Pancreas (tissue), 10 donors: ENCODE measurements around the gene MEGF11. TPM values are rescaled to one million over a fixed set of nuclear protein-coding genes. Genes with fewer than 3 reads are reported as not detected.
A peak's percentile ranks its signal among the peaks of the same experiment; 100 is the strongest.
"Not testable (repeated sequence)": the region's sequence is repeated elsewhere in the genome, so short reads cannot be mapped to it uniquely, and the experiment has no call there.

Experiments used
- ATAC-seq, 4 donors: fragments of 200-7000 bp; cut with Tn5 transposase; one replicate each; pipeline versions ENCODE4 v1.8.0 to v1.9.1; 2020; ENCODE audit warnings: mild to moderate bottlenecking in 4 of 4, moderate library complexity in 4 of 4
- DNase-seq, 6 donors: peaks; one replicate each; pipeline ENCODE4 v3.0.0-alpha.2; 2020
- FAIRE-seq: peaks from 2 replicates; lab custom pipeline; 2012; peaks lifted over from hg19 to GRCh38; lab: Jason Lieb, UNC
- H3K27ac ChIP-seq, 4 donors: fragments of 200-600 bp; sonication (generic); 1 replicate in 3 of 4; 2 replicates in 1 of 4; pipeline versions ENCODE4 v1.5.0 to v1.8.0; 2020
- H3K27me3 ChIP-seq, 4 donors: fragments of 200-600 bp; one replicate each; pipeline ENCODE4 v1.8.0; 2021
- H3K36me3 ChIP-seq, 3 donors: fragments of 200-600 bp; sonication (generic) in 1 of 3; one replicate each; pipeline versions ENCODE4 v1.5.0 to v1.8.0; 2020 to 2021
- H3K4me1 ChIP-seq, 3 donors: fragments of 200-600 bp; one replicate each; pipeline ENCODE4 v1.8.0; 2021
- H3K4me3 ChIP-seq, 4 donors: fragments of 200-600 bp; sonication (generic) in 2 of 4; one replicate each; pipeline versions ENCODE4 v1.5.0 to v1.8.0; 2020 to 2021
- H3K9me3 ChIP-seq, 4 donors: fragments of 200-600 bp; one replicate each; pipeline ENCODE4 v1.8.0; 2021
- WGBS, 2 donors: extraction: QIAGEN DNeasy Blood & Tissue Kit; methylation state at CpG; one replicate each; pipeline ENCODE4 v1.1.7; 2013; 5-methylcytosine and 5-hydroxymethylcytosine counted together
- intact Hi-C, 3 donors: fragments of 100-400 bp; cut with DNase I; formaldehyde crosslinking; loops; one replicate each; pipeline versions ENCODE4 v1.11.1 to v1.14.2; 2022
- polyA plus RNA-seq, 2 donors: library from polyadenylated mRNA; stranded (reverse); fragments of 200-250 nt; gene quantifications; one replicate each; pipeline ENCODE4 v1.2.3, GENCODE V29; 2013
- total RNA-seq, 6 donors: library from RNA; stranded (reverse); fragmentation: NEBNext Ultra II Directional in 4 of 6; extraction: Animal tissue kit (Norgen Biotek cat#: 25700) in 4 of 6; gene quantifications; one replicate each; pipeline versions ENCODE4 v1.2.1 to v1.2.4, GENCODE V29; 2021 to 2023
- TF ChIP-seq, protein P1 (sequence below), 4 donors: fragments of 200-600 bp; sonication (generic) in 3 of 4; IDR thresholded peaks; one replicate each; pipeline versions ENCODE4 v1.5.0 to v1.8.0; 2021; ENCODE audit warnings: antibody characterized with exemption in 4 of 4
- donor health status: healthy with polysubstance abuse.
- donor health status: DM: no; HTN: no; CAD: no; lungs with moderate emphysema.
- donor health status: DM: no; HTN: no; CAD: no.
- donor health status: control.
- donor health status: control.
- donor health status: Bipolar disorder and iron deficiency.
- donor health status: DM: yes; HTN: yes; CAD: no.
- donor health status: DM: no; HTN: no; CAD: no.
- donor health status: DM: no; HTN: no; CAD: no.
- donor health status: DM: yes; HTN: yes; CAD: no.

MEGF11 gene
- total and polyA plus RNA-seq, 8 donors: 0.19 to 0.87 (median 0.37) TPM

DNA sequence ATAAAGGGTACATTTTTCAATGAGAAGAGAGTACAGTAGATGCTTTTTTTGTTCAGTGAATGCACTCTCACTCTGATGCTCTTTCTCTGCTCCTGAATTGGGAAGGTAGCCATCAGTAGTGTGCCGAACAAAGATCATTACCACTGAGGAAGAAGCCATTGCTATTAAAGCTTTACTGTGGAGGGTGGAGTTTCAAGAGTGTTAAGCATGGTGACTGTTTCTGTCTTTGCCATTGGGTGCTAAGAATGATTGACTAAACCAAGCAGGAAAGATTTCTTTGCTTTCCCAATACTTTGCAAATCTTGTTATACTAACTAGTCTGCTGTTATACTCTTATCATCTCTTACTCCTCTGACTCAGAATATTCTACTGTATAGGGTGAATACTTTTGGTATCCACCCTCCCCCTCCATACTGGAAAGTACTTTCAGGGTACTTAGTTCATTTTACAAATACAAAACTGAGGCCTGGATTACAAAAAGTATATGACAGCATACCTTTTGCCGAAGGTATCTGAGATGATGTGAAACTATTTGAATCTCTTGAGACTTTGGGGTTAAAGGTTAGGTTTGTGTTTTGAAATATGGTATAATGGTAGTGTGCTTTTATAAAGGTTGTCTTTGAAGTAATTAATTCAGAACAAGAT, 382.5 kb downstream of the MEGF11 start:
- Histone ChIP-seq H3K27me3 (no peaks in the 10 kb centered on the region), H3K4me1 (peaks cover 2 to 8% (median 6%) of the 10 kb centered on the region in 3 donors), H3K4me3 (peak overlapping the region; percentile 76 to 89 (median 82)), H3K27ac (peak overlapping the region in 3 of 4 donors; percentile 86 to 98 (median 96)), H3K36me3 (peaks cover 0 to 4% (median 0%) of the 10 kb centered on the region in 3 donors), H3K9me3 (no peaks in the 10 kb centered on the region)
- FAIRE-seq (no peak), DNase-seq (no peak), ATAC-seq (peak in 1 of 4 donors; percentile 9)
- TF ChIP-seq, protein P1, sequence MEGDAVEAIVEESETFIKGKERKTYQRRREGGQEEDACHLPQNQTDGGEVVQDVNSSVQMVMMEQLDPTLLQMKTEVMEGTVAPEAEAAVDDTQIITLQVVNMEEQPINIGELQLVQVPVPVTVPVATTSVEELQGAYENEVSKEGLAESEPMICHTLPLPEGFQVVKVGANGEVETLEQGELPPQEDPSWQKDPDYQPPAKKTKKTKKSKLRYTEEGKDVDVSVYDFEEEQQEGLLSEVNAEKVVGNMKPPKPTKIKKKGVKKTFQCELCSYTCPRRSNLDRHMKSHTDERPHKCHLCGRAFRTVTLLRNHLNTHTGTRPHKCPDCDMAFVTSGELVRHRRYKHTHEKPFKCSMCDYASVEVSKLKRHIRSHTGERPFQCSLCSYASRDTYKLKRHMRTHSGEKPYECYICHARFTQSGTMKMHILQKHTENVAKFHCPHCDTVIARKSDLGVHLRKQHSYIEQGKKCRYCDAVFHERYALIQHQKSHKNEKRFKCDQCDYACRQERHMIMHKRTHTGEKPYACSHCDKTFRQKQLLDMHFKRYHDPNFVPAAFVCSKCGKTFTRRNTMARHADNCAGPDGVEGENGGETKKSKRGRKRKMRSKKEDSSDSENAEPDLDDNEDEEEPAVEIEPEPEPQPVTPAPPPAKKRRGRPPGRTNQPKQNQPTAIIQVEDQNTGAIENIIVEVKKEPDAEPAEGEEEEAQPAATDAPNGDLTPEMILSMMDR (IDR thresholded peaks at IDR 0.05): no peak
- intact Hi-C loops: no loop called here
- WGBS, 2 donors: 20 to 24% methylated on average over 2 of the region's 2 CpGs

DNA sequence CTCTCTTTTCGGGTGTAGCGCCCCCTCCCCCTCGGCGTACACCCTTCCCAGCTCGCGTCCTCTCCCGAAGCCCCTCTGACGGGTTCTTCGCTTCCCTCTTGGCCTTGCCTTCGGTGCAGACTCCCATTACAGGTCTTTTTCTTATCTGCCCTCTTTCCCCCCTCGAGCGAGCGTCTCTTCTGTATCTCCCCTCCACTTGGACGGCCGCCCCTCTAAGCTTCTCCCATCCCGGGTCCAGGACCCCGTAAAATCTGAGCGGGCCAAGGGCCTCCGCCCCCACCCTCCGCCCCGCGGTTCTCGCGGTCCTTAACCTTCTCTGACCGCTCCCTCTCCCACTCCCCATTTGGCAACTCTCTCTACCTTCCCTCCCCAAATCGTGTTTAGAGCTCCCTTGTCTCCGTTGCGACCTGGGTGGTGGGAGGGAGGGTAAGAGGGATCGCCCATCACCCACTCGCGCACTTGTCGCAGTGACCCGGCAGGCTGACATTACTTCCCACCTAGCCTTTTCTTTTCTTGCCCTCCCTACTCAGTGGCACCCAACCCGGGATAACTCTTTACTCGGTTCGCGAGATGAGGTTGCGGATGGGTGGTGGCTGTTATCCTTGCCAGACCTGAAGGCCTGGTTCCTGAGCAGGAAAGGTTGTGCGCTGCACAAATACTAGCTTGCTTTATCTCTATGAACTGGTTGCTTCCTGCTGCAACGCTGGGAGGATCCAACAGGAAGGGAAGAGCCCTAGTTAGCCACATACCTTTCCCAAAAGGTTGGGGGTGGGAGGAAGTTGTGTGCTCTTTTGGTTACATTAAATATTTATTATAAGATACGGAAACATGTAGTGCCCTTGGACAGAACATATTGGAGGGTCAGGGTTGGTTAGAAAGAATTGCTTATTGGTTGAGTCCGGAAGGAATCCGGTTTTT, 383.3 kb downstream of the MEGF11 start:
- FAIRE-seq: no peak
- TF ChIP-seq, protein P1 (IDR thresholded peaks at IDR 0.05): no peak
- WGBS, 2 donors: 0 to 1% methylated on average over 43 of the region's 43 CpGs
- no peaks in the 10 kb centered on the region for H3K9me3 ChIP-seq
- peaks cover 0 to 4% (median 0%) of the 10 kb centered on the region in 3 donors for H3K36me3 ChIP-seq
- no peaks in the 10 kb centered on the region for H3K27me3 ChIP-seq
- ATAC-seq: peak; percentile 26 to 52 (median 40)
- H3K4me3 ChIP-seq: peak overlapping the region; percentile 76 to 89 (median 82)
- intact Hi-C loops: no loop called here
- H3K4me1 ChIP-seq: peaks cover 0 to 8% (median 6%) of the 10 kb centered on the region in 3 donors
- DNase-seq: peak; percentile 38 to 76 (median 56)
- peak overlapping the region; percentile 83 to 98 (median 91) for H3K27ac ChIP-seq

GRCh38 chr15:65869126-65869953, 384.2 kb downstream of the MEGF11 start, which contains the start of gene RAB11A:
TSS of gene RAB11A (plus strand) at chr15:65869491. CDS start at chr15:65869586, 95 bp downstream.
- peak within 1 kb of the TSS; percentile 76 to 89 (median 82) for H3K4me3 ChIP-seq
- FAIRE-seq (no peak), ATAC-seq (peak; percentile 96 to 98 (median 97)), DNase-seq (peak; percentile 94 to 98 (median 95))
- intact Hi-C loops: no loop called here
- peak within 1 kb of the TSS; percentile 83 to 98 (median 91) for H3K27ac ChIP-seq
- peaks cover 0 to 8% (median 6%) of the 10 kb centered on the region in 3 donors for H3K4me1 ChIP-seq
- H3K27me3 ChIP-seq: no peaks in the 10 kb centered on the region
- TF ChIP-seq, protein P1 (IDR thresholded peaks at IDR 0.05): no peak
- H3K36me3 ChIP-seq: no peaks in the 10 kb centered on the region
- H3K9me3 ChIP-seq: no peaks in the 10 kb centered on the region
- 0 to 1% methylated on average over 62 of the region's 62 CpGs for WGBS, 2 donors

DNA sequence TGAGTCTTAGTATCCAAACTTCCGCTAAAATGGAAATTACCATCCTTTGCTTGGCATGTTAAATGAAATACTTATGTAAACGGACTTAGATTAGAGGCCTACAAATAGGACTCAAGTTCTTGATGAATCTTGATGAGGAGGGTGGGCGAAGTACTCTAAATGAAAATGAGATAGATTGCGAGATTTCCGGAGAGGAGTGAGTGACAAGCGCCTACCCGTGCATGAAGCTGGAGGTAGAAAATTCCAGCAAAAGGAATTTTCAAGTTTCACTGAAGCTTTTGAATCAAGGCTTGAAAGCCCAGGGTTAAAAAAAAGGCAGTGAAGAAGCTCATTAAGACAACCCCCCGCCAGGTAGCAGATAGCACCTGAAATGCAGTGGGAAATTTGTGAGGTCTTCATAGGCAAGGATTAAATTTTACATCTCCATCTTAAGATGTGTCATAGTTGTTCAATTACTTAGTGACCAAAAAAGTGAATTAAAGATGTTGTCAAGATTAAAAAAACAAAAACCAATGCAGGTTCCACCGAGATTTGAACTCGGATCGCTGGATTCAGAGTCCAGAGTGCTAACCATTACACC, 384.9 kb downstream of the MEGF11 start:
- ATAC-seq (no peak), FAIRE-seq (no peak), DNase-seq (no peak)
- intact Hi-C loops: no loop called here
- no peaks in the 10 kb centered on the region for H3K36me3 ChIP-seq
- 63 to 66% methylated on average over 11 of the region's 11 CpGs for WGBS, 2 donors
- H3K27me3 ChIP-seq: no peaks in the 10 kb centered on the region
- TF ChIP-seq, protein P1 (IDR thresholded peaks at IDR 0.05): no peak
- H3K4me1 ChIP-seq: peaks cover 0 to 8% (median 6%) of the 10 kb centered on the region in 3 donors
- no peaks in the 10 kb centered on the region for H3K9me3 ChIP-seq
- H3K4me3 ChIP-seq: peak overlapping the region; percentile 76 to 89 (median 82)
- peak overlapping the region; percentile 83 to 98 (median 91) for H3K27ac ChIP-seq

DNA sequence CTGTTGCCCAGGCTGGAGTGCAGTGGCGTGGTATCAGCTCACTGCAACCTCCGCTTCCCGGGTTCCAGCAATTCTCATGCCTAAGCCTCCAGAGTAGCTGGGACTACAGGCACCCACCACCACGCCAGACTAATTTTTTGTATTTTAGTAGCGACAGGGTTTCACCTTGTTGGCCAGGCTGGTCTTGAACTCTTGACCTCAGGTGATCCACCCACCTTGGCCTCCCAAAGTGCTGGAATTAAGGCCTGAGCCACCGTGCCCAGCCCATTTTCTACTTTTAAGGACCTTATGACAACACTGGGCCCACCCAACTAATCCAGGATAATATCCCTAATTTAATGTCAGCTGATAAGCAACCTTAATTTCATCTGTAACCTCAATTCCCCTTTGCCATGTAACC, 385.6 kb downstream of the MEGF11 start:
- DNase-seq, H3K4me3 ChIP-seq, H3K36me3 ChIP-seq, H3K9me3 ChIP-seq, intact Hi-C loops, H3K4me1 ChIP-seq, ATAC-seq, FAIRE-seq, H3K27ac ChIP-seq, H3K27me3 ChIP-seq: not testable (repeated sequence)
- 92 to 98% methylated on average over 6 of the region's 6 CpGs for WGBS, 2 donors
